ENCODE measurements around the gene ODAD3.

ODAD3 gene

GRCh38 chr19:11377237-11377636 lies 57.7 kb downstream of the ODAD3 start:
- no peak overlapping the region for H3K4me2 ChIP-seq (ENCODE audit: low read length, poor library complexity, severe bottlenecking)
- H3K9ac ChIP-seq (ENCODE audit: low read length): peak overlapping the region; percentile 26
- H2AFZ ChIP-seq (ENCODE audit: low read depth, low read length): no peak overlapping the region
- H3K23ac ChIP-seq (ENCODE audit: low read length in 2 of 2): no peak overlapping the region
- no peak overlapping the region for H2BK5ac ChIP-seq (ENCODE audit: low read depth, low read length, poor library complexity, severe bottlenecking)
- no peak overlapping the region for H3K14ac ChIP-seq (ENCODE audit: low read length in 2 of 2)
- no peak overlapping the region for H2BK120ac ChIP-seq (ENCODE audit: low read depth, low read length)
- H4K91ac ChIP-seq (ENCODE audit: low read length): no peak overlapping the region
- peak overlapping the region; percentile 8 for H4K8ac ChIP-seq (ENCODE audit: low read length)
- peak overlapping the region in 1 of 2 experiments; percentile 29 for H2BK12ac ChIP-seq (ENCODE audit: low read length in 2 of 2)
- no peak overlapping the region for H2AK5ac ChIP-seq (ENCODE audit: low read length, severe bottlenecking)
- H3K36me3 ChIP-seq (ENCODE audit: control insufficient read depth in 1 of 2, insufficient read depth in 2 of 2, low read depth in 1 of 2, low read length in 2 of 2): no peaks in the 10 kb centered on the region
- H3K79me1 ChIP-seq (replicated peaks; ENCODE audit: low read length, poor library complexity, severe bottlenecking): peaks cover 7% of the 10 kb centered on the region
- H3K9me3 ChIP-seq (ENCODE audit: control insufficient read depth, low read length): no peaks in the 10 kb centered on the region
- peak overlapping the region in 1 of 2 experiments; percentile 84 for H3K18ac ChIP-seq (ENCODE audit: low read depth in 1 of 2, low read length in 2 of 2)
- no peak overlapping the region for H2BK15ac ChIP-seq (ENCODE audit: low read depth, poor library complexity, severe bottlenecking)
- H3K4ac ChIP-seq (ENCODE audit: low read depth in 1 of 2, low read length in 2 of 2): no peak overlapping the region
- H3K27ac ChIP-seq (ENCODE audit: low read length, poor library complexity, severe bottlenecking): peak overlapping the region; percentile 68
- peaks cover 5 to 6% of the 10 kb centered on the region in 2 experiments for H3K27me3 ChIP-seq (ENCODE audit: control insufficient read depth in 1 of 2, insufficient read depth in 1 of 2, low read length in 2 of 2)
- peak; percentile 78 for DNase-seq
- peaks cover 45% of the 10 kb centered on the region for H3K4me1 ChIP-seq (ENCODE audit: control insufficient read depth, insufficient read depth, low read depth, low read length)
- H3K4me3 ChIP-seq (ENCODE audit: insufficient read depth in 1 of 2, low read depth in 1 of 2, low read length in 2 of 2): peak overlapping the region in 1 of 2 experiments; percentile 55

GRCh38 chr19:11375143-11375948 lies 59.6 kb downstream of the ODAD3 start:
- Histone ChIP-seq H3K4me3 (ENCODE audit: insufficient read depth in 1 of 2, low read depth in 1 of 2, low read length in 2 of 2) (peak overlapping the region in 1 of 2 experiments; percentile 79), H2AFZ (ENCODE audit: low read depth, low read length) (no peak overlapping the region)
- 38% methylated on average over 27 of the region's 27 CpGs for WGBS

GRCh38 chr19:11374433-11375142 lies 60.3 kb downstream of the ODAD3 start, which contains the start of gene SWSAP1:
SWSAP1 (plus strand) TSS chr19:11374666; CDS start chr19:11374681, 15 bp downstream.
- H3K27me3 ChIP-seq (ENCODE audit: control insufficient read depth in 1 of 2, insufficient read depth in 1 of 2, low read length in 2 of 2): no peaks in the 10 kb centered on the region
- H4K8ac ChIP-seq (ENCODE audit: low read length): peak within 1 kb of the TSS; percentile 77
- peak within 1 kb of the TSS; percentile 88 for H3K9ac ChIP-seq (ENCODE audit: low read length)
- H2BK12ac ChIP-seq (ENCODE audit: low read length in 2 of 2): peak within 1 kb of the TSS; percentile 55 to 76
- H3K79me1 ChIP-seq (replicated peaks; ENCODE audit: low read length, poor library complexity, severe bottlenecking): peaks cover 7% of the 10 kb centered on the region
- peaks cover 32% of the 10 kb centered on the region for H3K4me1 ChIP-seq (ENCODE audit: control insufficient read depth, insufficient read depth, low read depth, low read length)
- peak within 1 kb of the TSS in 1 of 2 experiments; percentile 73 for H3K14ac ChIP-seq (ENCODE audit: low read length in 2 of 2)
- H3K4ac ChIP-seq (ENCODE audit: low read depth in 1 of 2, low read length in 2 of 2): peak within 1 kb of the TSS; percentile 18 to 97
- H2BK120ac ChIP-seq (ENCODE audit: low read depth, low read length): peak within 1 kb of the TSS; percentile 39
- under 1% methylated on average over 44 of the region's 44 CpGs for WGBS
- H2BK15ac ChIP-seq (ENCODE audit: low read depth, poor library complexity, severe bottlenecking): peak within 1 kb of the TSS; percentile 97
- H4K91ac ChIP-seq (ENCODE audit: low read length): peak within 1 kb of the TSS; percentile 67
- peaks cover 0 to 2% of the 10 kb centered on the region in 2 experiments for H3K36me3 ChIP-seq (ENCODE audit: control insufficient read depth in 1 of 2, insufficient read depth in 2 of 2, low read depth in 1 of 2, low read length in 2 of 2)
- H3K4me3 ChIP-seq (ENCODE audit: insufficient read depth in 1 of 2, low read depth in 1 of 2, low read length in 2 of 2): peak within 1 kb of the TSS; percentile 71 to 79
- H2AK5ac ChIP-seq (ENCODE audit: low read length, severe bottlenecking): peak within 1 kb of the TSS; percentile 69
- H3K18ac ChIP-seq (ENCODE audit: low read depth in 1 of 2, low read length in 2 of 2): peak within 1 kb of the TSS; percentile 83 to 97
- peak within 1 kb of the TSS; percentile 96 for H3K27ac ChIP-seq (ENCODE audit: low read length, poor library complexity, severe bottlenecking)
- peak; percentile 100 for DNase-seq
- H3K9me3 ChIP-seq (ENCODE audit: control insufficient read depth, low read length): no peaks in the 10 kb centered on the region
- H2AFZ ChIP-seq (ENCODE audit: low read depth, low read length): peak within 1 kb of the TSS; percentile 93
- peak within 1 kb of the TSS; percentile 65 for H3K4me2 ChIP-seq (ENCODE audit: low read length, poor library complexity, severe bottlenecking)
- H3K23ac ChIP-seq (ENCODE audit: low read length in 2 of 2): no peak within 1 kb of the TSS
- H2BK5ac ChIP-seq (ENCODE audit: low read depth, low read length, poor library complexity, severe bottlenecking): peak within 1 kb of the TSS; percentile 88

More at GRCh38 chr19:11375143-11375948, 59.6 kb downstream of the ODAD3 start:
- peak overlapping the region in 1 of 2 experiments; percentile 73 for H3K14ac ChIP-seq (ENCODE audit: low read length in 2 of 2)
- H3K18ac ChIP-seq (ENCODE audit: low read depth in 1 of 2, low read length in 2 of 2): peak overlapping the region; percentile 73 to 92
- H3K4me1 ChIP-seq (ENCODE audit: control insufficient read depth, insufficient read depth, low read depth, low read length): peaks cover 32% of the 10 kb centered on the region
- no peaks in the 10 kb centered on the region for H3K27me3 ChIP-seq (ENCODE audit: control insufficient read depth in 1 of 2, insufficient read depth in 1 of 2, low read length in 2 of 2)
- H3K9ac ChIP-seq (ENCODE audit: low read length): peak overlapping the region; percentile 87
- H2BK120ac ChIP-seq (ENCODE audit: low read depth, low read length): peak overlapping the region; percentile 39
- peak overlapping the region; percentile 53 for H3K4me2 ChIP-seq (ENCODE audit: low read length, poor library complexity, severe bottlenecking)
- H2AK5ac ChIP-seq (ENCODE audit: low read length, severe bottlenecking): peak overlapping the region; percentile 69
- H3K9me3 ChIP-seq (ENCODE audit: control insufficient read depth, low read length): no peaks in the 10 kb centered on the region
- H2BK5ac ChIP-seq (ENCODE audit: low read depth, low read length, poor library complexity, severe bottlenecking): no peak overlapping the region
- H4K91ac ChIP-seq (ENCODE audit: low read length): peak overlapping the region; percentile 22
- peak overlapping the region in 1 of 2 experiments; percentile 75 for H3K23ac ChIP-seq (ENCODE audit: low read length in 2 of 2)
- H4K8ac ChIP-seq (ENCODE audit: low read length): peak overlapping the region; percentile 74
- peaks cover 7% of the 10 kb centered on the region for H3K79me1 ChIP-seq (replicated peaks; ENCODE audit: low read length, poor library complexity, severe bottlenecking)
- no peaks in the 10 kb centered on the region for H3K36me3 ChIP-seq (ENCODE audit: control insufficient read depth in 1 of 2, insufficient read depth in 2 of 2, low read depth in 1 of 2, low read length in 2 of 2)
- H3K4ac ChIP-seq (ENCODE audit: low read depth in 1 of 2, low read length in 2 of 2): peak overlapping the region; percentile 18 to 62
- DNase-seq: no peak
- H2BK15ac ChIP-seq (ENCODE audit: low read depth, poor library complexity, severe bottlenecking): no peak overlapping the region
- H3K27ac ChIP-seq (ENCODE audit: low read length, poor library complexity, severe bottlenecking): peak overlapping the region; percentile 64
- peak overlapping the region; percentile 55 to 76 for H2BK12ac ChIP-seq (ENCODE audit: low read length in 2 of 2)
